RPMI7951 (cell line): ENCODE results near the gene FOXO3. TPM values are rescaled to one million over a fixed set of nuclear protein-coding genes. Genes with fewer than 3 reads are reported as not detected.
"Not testable (repeated sequence)": the region's sequence is repeated elsewhere in the genome, so short reads cannot be mapped to it uniquely, and the experiment has no call there.

Experiments
- DNase-seq: peaks from one replicate; pipeline ENCODE4 v3.0.0-alpha.2; 2012; ENCODE audit warnings: low read depth
- total RNA-seq: library from RNA; depleted of rRNA; stranded (reverse); fragments of >200 nt; shearing (Covaris generic); gene quantifications from 2 replicates; pipeline ENCODE4 v1.2.3, GENCODE V29; 2014; rRNA removed

Gene FOXO3
- 16.2 and 19.0 TPM in 2 replicates for total RNA-seq

DNA sequence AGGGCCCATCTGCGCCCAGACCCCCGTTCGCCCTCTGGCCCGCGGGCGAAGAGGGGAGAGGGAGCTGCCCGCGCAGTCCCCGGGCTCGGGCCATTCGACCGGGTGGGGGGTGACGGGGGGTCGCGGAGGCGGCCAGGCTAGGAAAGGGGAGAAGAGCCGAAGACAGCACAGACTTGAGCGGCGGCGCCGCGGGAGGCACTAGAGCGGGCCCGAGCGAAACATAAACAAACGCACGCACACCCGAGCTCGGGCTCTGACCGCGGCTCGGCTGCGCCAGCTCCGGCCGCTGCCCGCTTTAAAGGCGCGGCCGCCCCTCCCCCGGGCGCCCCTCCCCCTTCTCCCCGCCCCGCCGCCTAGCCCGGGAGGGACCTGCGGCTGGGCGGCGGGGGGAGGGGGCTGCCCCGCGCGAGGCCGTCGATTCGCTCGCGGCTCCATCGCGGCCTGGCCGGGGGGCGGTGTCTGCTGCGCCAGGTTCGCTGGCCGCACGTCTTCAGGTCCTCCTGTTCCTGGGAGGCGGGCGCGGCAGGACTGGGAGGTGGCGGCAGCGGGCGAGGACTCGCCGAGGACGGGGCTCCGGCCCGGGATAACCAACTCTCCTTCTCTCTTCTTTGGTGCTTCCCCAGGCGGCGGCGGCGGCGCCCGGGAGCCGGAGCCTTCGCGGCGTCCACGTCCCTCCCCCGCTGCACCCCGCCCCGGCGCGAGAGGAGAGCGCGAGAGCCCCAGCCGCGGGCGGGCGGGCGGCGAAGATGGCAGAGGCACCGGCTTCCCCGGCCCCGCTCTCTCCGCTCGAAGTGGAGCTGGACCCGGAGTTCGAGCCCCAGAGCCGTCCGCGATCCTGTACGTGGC lies at the start of gene FOXO3:
Gene FOXO3, plus strand, starts transcription at position 455 of the 846 bp plus-strand sequence. Its CDS starts 292 bp downstream, at position 747.
- DNase-seq = peak; percentile 84

DNA sequence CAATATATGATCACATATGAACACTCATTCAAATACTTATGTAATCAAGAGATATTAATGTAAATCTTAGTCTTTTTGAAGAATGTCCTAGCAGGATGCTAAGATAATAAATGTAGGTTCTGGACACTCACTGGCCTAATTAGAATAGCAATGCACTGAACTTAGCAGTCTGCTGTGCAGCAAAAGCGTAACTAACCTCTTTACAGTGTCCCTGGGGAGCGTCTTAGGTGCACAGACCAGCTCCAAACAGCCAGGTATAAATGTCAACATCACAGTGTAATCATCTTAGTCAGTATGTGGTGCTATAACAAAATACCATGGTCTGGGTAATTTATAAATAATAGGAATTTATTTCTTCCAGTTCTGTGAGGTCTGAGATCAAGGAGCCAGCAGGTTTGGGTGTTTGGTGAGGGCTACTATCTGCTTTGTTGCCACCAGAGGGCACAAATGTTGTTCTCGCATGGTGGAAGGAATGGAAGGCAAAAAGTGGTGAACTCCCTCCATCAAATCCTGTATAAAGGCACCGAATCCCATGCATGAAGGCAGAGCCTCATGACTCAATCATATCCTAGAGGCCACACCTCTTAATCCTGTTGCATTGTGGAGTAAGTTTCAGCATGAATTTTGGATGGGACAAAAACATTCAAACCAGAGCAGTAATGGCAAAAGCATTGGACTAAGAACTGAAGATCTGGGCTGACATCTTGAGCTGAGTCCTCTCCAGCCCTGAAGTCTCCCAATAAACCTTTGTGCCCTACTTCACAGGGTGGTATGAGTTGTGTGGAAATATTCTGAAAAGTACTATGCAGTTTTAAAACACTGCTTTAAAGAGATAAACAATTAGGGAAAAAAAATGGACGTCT lies 41.8 kb upstream of the FOXO3 start:
- DNase-seq = peak; percentile 49

DNA sequence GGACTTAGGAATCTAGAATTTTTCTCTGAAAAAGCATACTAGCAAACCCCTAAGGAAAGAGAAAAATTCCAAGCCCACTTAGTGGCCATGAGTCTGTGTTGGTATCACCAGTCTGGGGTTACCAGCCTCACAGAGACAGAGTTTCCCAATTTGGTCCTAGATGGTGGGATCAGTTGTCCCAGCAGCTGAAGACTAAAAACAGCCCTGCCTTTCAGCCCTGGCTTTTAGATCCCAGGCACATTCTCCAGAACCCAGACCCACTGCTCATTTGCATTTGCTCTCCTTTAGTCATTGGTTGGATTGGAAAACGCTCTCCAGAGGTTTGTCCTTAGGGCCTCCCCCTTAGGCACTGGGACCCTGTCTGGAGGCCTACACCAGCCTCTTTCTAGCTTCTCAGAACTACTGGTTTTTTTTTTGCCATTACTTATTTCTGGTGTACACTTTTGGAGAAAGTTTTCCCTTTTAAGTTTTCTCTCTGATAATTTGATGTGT lies 39.1 kb upstream of the FOXO3 start:
- DNase-seq = no peak

DNA sequence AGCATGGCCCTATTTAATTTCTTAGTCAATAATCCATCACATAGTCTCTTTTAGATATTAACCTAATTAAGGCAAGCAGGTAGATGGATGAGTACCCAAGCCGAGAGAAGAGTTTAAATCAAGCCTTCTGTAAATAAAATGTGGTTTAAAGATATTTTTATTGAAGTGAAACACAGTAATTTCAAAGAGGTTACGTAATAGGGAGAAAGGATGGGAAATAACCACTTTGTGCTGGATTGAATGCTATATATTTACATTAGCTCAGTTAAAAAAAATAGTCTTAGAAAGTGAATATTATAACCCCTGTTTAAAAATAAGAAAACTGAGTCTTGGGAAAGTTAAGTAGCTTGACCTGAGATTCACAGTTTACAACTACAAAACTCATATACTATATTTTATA lies 37.0 kb upstream of the FOXO3 start:
- DNase-seq = no peak

DNA sequence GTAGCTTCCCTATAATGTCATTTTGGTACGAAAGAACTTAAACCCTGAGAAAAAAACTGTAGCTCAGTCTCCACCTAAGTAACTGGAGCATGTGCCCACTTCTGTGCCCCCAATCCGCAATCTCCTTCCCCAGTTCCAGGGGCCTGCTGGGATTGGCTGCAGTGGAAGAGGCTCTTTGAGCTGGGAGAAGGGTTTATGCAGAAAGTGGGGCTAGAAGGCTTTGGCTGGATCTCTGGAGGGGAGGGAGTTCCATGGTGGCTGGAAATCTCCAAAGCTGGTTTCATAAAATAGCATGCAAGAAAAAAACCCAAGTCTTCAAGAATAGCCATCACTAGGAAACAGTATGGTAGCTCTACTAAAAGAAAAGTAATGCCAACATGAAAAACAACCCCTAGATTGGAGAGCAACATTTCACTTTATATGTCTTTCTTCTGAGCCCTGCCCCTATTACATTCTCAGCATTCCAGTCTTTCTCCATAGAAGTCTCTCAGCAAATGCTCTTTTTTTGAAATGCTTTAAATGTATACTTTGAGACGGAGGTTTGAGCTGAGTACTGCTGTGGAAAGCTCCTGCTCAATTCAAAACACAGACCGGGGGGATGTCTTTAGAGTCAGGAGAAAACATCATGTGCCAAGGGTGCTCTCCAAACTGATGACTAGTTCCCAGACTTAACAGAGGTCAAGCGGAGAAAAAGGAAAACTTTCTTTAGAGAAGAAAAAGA lies 36.0 kb upstream of the FOXO3 start:
- DNase-seq = no peak

DNA sequence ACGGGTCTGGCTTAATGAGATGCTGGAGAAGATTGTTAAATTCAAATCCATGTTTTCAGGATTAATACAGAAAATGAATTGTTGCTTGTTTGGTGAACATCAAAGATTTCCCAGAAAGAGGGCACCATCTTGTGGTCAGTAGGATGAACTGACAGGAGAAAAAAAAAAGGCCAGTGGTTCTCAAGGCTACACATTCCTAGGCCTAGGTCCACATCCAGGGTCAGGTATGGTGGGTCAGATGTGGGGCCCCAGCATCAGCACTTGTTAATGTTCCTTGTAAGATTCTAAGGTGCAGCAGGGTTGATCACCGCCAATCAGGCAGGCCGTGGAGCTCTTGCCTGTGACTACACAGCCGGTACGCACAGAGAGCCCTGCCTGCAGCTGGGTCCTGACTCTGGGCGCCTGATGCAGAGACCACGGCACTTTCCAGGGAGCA lies 34.0 kb upstream of the FOXO3 start:
- peak; percentile 43 for DNase-seq

DNA sequence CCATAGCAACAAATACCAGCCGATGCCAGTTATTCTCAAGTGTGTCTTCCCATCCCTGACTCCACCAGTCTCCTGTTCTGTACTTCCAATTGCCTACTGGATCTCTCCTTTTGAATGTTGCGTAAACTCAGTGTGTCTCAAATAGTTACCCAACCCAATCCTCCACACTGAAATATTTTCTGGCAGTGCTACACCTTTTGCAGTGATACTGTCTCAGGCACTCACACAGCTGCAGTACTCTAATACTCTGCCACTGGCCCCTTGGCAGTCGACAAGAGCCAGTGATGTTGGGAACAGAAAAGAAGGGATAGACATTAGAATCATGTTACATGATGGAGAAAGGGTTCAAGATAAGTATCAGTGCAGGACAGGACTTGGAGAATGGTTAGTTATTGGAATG lies 31.8 kb upstream of the FOXO3 start:
- no peak for DNase-seq

DNA sequence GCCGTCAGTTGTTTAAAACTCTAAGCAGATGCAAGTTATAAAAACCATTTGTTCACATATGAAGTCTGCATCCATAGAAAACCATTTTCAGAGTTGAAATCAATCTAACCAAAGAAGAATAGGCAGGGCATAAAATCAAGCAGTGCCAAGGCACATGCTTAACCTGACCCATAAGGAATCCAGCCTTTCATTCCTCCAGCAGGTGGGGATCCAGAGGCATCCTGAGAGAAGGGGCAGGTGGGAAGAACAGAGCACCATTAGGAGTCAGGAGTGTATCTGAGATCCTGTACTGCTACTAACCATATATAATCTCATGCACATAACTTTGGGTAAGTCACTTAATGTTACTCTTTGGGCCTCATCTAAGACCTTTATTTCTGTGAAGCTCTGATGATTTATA lies 29.4 kb upstream of the FOXO3 start:
- no peak for DNase-seq

DNA sequence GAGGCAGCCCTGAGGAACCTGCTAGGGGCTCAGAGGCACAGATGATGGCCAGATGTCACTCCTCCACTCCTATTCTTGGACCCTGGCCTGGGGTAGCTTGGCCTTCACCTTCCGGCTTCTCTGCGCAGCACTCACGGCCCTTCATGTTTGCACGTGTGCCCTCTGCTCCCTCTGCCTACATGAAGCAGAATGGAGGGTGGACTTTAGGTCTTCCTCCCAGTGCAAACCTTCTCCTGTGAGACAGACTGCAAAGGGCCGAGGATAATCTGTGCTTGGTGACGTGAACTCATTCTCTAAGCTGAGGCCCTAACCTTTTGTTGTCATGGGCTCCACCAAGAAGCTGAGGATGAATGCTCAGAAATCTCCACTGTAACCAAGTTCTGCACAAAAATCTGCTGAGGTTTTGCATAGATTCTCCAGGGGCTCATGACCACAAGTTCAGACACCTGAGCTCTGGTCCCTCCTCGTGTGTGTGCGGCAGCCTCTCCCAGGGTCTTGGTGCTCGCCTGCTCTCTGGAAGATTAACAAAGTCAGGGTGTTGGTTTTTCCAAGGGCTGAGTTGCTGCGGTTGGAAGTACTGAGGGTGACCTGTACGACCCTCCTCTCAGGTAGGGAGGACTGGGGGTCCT lies 25.5 kb upstream of the FOXO3 start:
- no peak for DNase-seq

DNA sequence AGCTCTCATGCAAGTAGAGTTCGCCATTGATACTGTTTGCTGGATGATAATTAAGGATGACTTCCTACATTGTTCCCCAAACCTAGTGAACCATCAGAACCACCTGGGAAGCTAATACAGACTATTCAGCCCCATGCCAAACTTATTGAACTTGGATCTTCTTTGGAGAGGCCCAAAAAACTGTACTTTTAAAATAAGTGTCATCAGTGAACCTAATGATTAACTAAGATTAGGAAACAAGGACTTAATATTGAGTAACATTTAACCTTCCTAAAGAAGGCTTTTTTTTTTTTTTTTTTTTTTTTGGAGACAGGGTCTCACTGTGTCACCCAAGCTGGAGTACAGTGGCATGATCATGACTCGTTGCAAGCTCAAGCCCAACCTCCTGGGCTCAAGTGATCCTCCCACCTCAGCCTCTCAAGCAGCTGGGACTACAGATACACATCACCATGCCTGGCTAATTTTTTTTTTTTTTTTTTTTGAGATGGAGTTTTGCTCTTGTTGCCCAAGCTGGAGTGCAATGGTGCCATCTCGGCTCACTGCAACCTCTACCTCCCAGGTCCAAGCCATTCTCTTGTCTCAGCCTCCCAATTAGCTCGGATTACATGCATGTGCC lies 24.7 kb upstream of the FOXO3 start:
- not testable (repeated sequence) for DNase-seq

DNA sequence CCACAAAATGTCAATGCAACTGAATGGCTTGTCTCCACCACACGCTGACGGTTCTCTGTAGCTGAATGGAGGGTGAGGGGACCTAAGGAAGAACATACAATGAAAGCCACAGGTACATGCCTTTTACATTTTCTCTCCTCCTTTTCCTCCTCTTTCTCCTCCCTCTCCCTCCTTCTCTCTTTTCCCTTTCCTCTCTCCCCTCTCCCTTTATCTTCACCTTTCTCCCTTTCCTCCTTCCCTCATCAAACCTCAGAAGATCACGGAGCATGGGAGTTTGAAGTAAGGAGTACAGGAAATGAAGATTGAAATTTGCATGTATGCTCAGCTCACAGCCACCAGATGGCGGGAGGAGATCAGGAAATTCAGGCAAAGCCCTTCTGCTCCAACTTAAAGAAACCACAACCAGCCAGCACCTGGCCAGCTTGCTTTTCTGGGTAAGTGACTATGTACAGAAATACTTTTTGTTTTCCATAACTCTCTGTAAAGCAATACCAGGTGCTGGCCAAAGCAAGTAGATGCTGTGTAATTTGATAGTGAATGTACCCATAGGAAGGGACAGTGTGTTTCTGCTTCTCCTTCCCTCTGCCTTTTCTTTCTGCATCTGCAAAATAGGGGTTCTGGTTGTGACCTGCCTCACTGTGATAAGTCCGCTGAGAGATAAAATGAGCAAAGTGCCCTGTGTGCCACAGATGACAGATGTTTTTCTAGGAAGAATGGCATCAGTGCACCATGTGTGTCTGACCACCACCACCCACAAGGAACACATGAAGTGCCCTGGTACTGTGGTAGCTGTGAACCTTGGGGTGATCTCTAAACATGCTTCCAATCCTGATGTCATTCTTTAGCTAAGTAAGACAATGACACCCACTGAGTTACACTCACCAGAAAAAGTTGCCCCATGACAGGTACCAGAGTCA lies 18.6 kb upstream of the FOXO3 start:
- peak; percentile 72 for DNase-seq

DNA sequence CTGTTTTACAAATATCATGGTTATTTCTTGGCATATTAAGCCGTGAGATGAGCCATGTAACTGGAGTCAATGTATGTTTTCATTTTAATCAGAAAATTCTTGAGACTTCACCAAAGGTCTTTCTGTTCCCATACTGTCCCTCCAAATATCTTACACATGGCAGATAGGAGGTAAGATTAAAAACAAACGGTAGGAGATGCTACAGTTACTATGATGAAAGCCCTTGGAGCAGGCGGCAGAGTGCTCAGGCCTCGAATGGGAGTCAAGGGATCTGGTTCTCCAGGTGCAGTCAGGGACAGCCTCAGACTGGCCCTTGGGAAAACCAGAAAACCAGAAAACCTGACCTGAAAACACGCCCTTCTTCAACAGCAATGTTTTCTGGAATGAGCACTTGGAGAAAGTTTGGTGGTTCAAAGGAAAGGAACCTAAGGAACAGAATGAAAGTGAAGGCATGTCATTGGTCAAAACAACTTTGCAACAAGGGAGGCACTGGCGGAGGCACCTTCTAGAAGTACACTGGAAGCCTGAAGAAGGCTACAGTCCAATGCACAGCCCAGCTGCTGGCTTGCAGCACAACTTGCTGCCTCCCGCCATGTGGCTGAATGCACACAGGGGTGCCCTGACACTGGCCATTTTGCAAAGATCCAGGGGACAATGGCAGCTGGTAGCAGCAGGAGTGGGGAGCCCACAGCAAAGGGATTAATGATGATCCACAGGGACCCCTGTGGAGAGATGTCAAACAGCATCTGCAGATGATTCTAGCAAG lies 17.4 kb upstream of the FOXO3 start:
- no peak for DNase-seq

DNA sequence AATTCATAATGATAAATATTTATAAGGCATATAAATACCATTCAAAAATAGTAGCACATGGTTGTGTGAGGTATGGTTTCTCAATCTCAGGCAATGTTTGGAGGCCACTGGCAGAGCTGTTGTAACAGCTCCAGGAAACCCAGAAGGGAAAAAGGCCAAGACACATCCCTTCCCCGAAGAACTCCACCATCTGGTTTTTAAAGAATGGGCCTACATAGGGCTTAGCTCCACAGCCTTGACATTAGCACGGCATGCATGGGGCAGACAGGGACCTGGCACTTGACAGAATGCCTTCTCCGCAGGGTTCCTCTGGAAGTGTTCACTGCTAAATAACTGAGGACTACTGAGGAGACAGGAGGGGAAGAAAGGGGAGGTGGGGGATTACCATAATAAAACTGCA lies 16.1 kb upstream of the FOXO3 start:
- no peak for DNase-seq

DNA sequence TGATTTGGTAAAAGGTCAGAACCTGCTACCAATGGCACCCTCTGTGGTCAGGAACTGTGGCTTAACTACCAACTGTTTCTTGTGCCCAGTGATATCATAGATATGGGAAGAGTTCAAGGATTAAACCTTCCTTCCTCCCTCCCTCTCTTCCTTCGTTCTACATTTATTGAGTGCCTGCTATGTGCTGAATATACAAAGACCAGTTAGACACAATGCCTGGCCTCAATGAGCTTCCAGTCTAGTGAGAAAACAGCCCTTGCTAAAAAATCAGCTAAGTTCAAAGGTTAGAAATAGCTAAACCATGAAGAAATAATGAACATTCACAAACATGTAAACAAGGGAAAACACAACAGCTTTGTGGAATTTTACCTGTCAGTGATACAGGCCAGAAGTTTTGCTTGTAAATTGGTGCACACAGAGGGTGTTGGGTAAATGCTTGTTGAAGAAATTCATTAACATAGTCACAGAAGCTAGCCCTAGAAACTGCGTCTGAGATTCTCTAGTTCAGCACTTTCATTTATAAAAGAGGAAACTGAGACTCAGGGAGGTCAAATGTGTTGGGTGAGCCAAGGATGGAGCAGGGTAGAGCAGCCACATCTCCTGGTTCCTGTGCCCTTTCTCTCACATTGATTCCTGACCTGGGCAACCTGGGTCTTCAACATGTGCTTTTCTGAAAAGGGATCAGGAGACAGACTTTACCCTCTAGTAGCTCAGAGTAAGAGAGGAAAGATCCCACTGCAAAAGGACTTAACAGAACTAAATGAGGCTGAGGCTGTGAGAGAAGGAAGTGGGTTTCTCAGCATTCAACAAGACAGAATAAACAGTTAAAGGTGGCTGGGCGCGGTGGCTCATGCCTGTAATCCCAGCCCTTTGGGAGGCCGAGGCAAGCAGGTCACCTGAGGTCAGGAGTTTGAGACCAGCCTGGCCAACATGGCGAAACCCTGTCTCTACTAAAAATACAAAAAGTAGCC lies 14.4 kb upstream of the FOXO3 start:
- no peak for DNase-seq

DNA sequence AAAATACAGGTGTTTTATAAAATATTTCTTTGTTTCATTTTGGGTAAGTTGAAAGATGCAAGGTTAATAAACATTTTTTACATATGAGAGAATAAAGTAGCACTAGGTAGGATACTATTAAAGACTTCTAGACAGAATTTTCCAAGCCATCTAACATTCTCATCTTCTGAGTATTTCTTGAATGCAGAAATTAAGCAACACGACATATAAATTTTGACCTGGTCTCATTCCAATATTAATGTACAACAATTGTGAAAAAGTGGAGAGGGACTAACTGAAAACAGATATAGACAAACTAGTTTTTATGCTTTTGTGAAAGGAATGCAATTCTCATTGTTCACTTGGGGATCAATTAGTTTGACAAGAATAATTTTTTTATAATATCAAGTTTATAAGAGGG lies 11.5 kb upstream of the FOXO3 start:
- DNase-seq = no peak

DNA sequence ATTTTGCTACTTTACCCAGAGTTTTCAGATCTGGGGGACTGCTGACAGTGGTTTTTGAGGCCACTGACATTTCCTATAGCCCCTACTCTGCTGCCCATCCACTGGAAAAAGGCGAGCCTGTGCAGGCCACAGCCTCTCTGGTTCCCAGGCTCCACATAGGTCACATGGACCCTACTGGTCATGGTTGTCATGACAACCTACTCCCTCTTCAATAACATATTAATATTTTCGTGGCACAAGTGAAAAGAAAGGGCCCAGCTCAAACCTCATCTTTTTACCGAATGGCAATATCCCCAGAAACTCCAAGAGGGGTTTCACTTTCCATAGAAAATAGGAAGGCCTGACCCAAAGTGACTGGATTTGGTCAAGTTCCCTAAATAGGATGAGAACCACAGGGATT lies 11.0 kb upstream of the FOXO3 start:
- no peak for DNase-seq

DNA sequence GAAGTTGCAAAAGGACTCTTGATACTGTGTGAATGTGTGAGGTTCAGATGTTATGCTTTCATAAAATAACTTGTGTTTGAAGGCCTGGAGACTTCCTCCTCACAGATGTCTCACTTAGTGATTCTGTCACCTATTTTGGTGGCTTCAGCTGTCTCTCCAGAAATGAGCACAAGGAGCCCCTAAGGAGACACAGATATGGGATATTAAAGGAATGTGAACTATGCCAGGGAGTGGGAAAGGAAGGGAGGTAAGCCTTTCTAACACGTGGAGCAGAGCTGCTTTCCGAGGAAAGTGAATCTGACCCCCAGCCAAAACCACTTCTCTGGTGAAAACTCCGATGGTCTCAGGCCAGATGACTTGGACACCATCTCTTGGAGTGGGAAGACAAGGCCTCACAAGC lies 10.5 kb upstream of the FOXO3 start:
- no peak for DNase-seq
